HUDEP-2 (cell line): ENCODE measurements around the gene MAPK7.

Source experiments
- DNase-seq, 76 experiments: peaks; one replicate each; lab custom pipeline; 2025; ENCODE audit not compliant: unreplicated experiment in 76 of 76; lab: John Stamatoyannopoulos, UW

The MAPK7 gene

DNA sequence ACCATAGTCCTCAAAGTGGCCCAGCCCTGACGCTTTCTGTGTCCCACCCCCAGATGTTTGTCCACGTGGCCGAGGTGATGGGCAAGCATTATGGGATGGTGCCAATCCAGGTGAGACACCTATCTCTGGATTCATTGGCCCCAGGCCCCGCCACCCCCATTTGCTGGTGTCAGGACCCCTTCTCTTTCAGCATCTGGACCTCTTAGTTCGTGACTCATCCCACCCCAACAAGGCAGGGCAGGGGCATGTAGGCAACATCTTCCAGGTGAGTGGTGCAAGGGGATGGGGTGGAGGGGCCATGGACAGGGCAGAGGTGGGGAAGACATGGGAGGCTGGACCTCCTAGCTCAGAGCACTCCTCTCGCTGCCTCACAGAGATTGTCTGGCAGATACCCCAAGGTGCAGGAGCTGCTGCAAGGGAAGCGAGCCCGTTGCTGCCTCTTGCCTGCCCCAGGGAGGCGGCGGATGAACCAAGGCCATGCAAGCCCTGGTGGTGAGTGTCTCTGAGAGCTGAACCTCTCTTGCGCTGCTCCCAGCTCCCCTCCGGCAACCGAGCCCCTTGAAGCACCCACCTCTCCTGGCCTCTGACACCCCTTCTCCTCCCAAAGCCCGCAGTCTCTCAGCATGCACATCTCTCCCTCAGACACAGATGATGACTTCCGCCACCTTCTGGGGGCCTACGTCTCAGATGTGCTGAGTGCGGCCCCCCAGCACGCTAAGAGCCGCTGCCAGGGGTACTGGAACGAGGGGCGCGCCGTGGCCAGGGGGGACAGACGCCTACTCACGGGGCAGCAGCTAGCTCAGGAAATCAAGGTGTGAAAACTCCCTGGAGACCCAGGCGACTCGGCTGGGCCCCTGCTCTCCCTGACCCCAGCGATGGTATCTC lies 36.3 kb downstream of the MAPK7 start:
- DNase-seq = no peak

DNA sequence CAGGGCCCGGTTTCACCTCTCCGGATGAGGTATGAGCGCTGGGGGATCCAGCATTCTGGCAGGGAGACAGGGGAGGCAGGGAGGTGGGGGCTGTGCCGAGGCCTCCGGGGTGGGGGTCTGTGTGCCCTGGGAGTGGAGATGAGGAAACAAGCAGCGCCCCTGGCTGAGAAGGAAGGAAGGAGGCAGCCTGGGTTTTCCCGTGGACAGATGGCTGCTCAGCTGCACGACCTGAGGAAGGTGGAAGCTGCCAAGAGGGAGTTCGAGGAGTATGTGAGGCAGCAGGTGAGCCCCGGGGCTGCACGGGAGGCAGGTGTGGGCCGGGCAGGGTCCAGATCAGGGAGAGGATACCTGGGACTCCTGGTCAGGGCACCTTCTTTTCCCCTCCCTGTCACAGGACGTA lies 37.0 kb downstream of the MAPK7 start:
- DNase-seq = no peak

DNA sequence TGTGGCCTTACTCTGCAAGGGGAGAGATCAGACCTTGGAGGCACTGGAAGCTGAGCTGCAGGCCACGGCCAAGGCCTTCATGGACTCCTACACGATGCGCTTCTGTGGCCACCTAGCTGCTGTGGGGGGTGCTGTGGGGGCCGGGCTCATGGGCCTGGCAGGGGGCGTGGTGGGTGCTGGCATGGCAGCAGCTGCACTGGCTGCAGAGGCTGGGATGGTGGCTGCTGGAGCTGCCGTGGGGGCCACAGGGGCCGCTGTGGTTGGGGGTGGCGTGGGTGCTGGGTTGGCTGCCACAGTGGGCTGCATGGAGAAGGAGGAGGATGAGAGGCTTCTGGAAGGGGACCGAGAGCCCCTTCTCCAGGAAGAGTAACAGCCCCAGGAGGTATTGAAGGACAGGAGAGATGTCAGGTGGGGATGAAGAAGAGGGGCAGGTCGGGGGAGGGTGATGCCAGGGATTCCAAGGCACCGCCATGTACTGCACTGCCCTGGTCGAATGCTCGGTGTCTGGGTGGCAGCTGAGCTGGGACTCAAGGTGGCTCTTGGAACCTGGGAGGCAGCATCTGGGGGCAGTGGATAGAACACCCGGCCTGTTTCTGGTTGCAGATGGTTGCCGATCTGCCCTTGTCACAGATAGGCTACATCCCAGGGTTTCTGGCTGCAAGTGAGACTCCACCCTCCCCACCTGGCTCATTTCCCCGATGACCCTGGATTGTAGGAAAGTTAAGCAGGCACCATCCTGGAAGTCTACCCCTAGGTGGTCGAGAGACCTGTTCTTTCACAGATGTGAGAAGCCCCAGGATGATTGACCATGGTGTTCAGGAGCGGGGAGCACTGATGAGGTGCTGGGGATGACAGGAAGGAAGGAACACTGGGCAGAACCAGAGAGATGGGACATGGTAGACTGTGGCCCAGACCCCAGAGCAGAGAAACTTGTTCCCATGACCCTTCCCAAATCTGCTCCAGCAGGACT lies 37.8 kb downstream of the MAPK7 start:
- no peak for DNase-seq

DNA sequence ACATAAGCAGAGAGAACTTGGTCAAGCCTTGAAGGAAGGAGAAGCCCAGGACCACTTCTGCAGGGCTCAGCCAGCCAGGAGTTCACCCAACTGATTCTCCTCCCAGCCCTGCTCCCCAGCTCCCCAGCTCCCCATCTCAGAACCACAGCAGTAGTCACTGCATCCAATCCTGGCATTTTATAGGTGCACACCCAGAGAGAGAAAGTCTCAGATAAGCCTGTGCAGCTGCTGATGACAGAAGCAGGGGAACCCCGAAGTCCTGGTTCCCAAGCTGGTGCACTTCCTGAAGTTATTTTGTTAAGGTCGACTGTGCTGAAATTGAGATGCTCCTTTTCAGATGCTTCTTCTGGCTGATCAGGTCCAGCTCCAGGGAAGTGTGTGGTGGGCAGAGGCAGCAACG lies 39.3 kb downstream of the MAPK7 start:
- DNase-seq = no peak

DNA sequence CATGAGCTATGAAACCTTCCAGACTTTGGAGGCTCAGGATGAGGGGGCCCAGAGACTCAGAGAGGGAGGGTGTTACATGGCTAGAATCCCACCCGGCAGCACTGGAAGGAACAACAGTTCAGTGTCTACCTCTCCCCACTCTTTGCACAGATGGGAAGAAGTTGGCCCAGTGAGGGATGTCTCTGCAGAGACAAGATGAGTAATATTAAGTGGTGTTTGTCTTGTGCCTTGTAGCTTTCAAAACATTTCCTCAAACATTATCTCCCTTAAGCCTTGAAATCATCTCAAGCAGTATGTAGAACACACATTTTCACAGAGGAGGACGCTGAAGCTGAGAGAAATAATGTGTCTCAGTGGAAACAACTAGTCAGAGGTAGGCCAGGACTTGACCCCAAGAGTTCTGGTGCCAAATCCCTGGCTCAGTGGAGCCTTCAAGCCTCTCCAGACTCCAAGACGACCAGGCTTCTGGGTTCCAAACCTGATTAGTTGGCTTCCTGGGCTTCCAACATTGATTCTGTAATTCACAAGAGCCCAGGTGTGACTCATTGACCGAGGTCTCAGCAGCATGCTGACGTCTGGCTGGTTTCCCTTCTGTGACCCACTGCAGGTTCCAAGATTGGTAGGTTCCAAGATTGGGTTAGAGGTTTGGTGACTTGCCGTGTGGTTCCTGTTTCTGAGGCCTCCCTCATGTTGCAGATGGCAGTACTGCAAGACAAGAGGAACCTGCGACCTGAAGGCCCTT lies 40.1 kb downstream of the MAPK7 start:
- peak in 3 of 76 experiments; percentile 3 to 4 (median 3) for DNase-seq

DNA sequence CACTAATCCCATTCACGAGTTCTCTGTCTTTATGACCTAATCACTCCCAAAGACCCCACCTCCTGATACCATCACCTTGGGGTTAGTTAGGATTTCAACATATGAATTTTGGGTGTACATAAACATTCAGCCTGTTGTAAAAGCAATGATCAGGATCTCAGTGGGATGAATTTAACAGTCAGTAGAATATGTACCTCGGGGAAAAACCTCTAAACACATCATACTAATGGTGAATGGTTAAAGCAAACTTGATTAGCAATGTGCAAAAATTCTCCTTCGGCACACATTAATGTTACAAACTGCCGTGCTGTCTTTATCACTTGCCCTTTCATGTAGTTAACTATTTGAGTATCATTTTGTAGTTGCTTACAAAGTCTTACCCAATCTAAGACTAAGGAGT lies 42.9 kb downstream of the MAPK7 start:
- no peak for DNase-seq

DNA sequence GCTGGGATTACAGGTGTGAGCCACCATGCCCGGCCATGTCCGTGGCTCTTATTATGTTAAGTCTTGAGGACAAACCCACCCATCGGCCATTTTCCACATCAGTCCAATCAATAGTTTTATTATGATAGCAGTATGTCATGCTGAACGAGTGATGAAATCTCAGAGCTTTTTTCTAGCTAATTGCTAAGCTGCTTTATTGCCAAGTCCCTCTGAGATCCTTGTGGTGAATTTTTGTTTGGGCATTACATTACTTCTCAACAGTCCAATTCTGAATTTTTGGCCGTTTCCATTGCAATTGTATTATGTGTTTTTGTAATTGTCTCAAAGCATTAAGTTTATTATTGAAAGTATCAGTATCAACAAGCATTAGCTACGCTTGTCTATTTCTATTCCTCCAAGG lies 43.6 kb downstream of the MAPK7 start:
- no peak for DNase-seq

DNA sequence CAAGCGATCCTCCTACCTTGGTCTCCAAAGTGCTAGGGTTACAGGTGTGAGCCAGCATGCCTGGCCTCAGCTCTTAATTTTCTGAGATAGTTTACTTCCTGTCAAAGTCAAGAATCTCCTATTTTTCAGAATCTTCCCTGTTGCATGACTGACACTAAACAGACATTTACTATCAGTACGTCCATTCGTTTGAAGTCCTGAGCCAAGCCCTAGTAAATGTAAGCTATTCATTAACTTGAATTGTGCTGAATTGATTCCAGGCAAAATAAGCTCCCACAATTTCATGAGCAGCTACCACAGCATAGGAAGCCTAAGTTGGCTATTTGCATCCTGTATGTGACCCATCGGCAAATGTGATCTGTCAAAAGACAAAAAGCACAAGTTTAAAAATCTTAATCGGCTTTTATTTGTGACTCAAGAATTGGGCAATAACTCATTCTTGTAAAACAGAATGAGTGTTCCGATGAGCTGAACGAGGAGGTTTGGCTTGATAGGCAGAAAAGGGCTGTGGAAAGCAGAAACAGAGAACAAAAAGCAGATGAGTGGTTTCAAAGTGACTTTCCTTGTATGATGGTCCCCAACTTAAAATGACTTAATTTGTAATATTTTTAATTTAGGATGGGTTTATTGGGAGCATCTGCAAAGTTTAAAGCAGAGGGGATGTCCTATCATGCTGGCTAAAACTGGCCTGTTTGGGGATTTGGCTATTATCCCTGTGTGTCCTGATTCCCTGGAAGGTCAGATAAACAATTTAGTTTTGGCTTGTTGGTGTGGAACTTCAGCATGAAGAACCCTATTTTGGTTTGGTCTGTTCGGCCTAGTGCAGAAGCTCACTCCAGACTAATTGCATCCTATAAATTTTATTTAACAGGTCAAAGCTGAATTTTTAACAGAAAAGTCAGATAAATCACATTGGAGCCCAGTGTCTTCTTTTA lies 46.9 kb downstream of the MAPK7 start:
- DNase-seq = no peak

DNA sequence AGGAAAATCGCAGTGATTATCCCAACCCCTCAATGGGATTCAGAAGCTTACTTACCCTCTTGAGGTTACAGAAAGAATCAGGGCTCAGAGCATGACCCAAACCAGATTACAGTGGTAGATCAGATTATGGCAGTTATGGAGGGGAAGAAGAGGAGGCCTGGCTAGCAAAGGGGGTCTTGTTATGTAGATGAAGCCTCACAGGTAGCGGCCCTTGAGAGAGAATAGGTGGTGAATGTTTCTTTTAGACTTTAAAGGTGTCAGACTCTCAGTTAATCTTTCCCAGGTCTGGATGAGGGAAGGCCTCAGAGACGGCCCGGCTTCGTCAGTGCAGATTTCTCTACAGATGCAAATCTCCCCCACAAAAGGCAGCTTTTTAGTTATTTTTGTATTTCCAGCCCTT lies 48.3 kb downstream of the MAPK7 start:
- no peak for DNase-seq

DNA sequence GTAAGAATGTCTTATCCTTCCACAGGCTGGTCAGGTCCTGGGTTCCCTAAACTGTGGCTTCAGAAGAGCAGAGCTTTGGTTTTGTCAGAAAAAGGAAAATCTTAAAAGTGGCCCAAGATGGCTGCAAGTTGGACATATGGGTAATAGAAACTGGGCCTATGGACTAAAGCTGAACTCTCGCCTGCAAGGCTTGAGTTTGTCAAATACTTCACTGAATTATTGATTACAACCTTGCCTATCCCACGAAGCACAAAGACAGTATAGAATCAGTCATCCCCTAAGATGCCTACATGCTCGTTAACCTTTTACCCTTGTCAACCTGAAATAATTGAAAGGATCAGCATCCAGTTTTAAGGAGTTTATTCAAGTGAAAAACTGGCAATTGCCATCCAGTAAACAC lies 53.4 kb downstream of the MAPK7 start:
- DNase-seq = no peak
